Brain microvascular endothelial cell (primary cell): ENCODE data around the gene CTSE.

ENCODE experiments used
- DNase-seq: peaks from one replicate; pipeline ENCODE4 v3.0.0-alpha.2; 2020
- H3K27ac ChIP-seq: fragments of 250-450 bp; sonication (Bioruptor Pico); 2 replicates; pipeline ENCODE4 v1.5.1; 2020; ENCODE audit warnings: mild to moderate bottlenecking, moderate library complexity
- H3K27me3 ChIP-seq: fragments of 250-450 bp; sonication (Bioruptor Pico); replicated peaks from 2 replicates; pipeline ENCODE4 v1.5.1; 2020; ENCODE audit warnings: mild to moderate bottlenecking
- H3K36me3 ChIP-seq: fragments of 250-450 bp; sonication (Bioruptor Pico); replicated peaks from 2 replicates; pipeline ENCODE4 v1.5.1; 2020; ENCODE audit warnings: mild to moderate bottlenecking
- H3K4me3 ChIP-seq: 2 replicates; pipeline ENCODE4 v1.5.1; 2011; ENCODE audit warnings: low read depth, mild to moderate bottlenecking, control low read depth, low read length, moderate library complexity
- CTCF ChIP-seq: IDR thresholded peaks from 2 replicates; pipeline ENCODE4 v1.5.1; 2011; ENCODE audit warnings: low read depth, mild to moderate bottlenecking, moderate library complexity, low read length, control low read depth, inconsistent platforms; ENCODE audit errors: missing control alignments
- in situ Hi-C: cut with HindIII; loops from 2 replicates; pipeline ENCODE4 v1.10.0; 2017; ENCODE audit warnings: low sequenced_read_pairs, low pct_ligation_motif_present

The CTSE gene

GRCh38 chr1:206012086-206012859 is 11.4 kb downstream of the CTSE start:
- in situ Hi-C loops: no loop called here
- H3K36me3 ChIP-seq: no peaks in the 10 kb centered on the region
- no peak for DNase-seq
- no peaks in the 10 kb centered on the region for H3K27me3 ChIP-seq
- no peak overlapping the region for H3K27ac ChIP-seq
- H3K4me3 ChIP-seq: no peak overlapping the region
- no peak for TF ChIP-seq CTCF

GRCh38 chr1:206011057-206011456 is 12.6 kb downstream of the CTSE start:
- Histone ChIP-seq H3K27ac (no peak overlapping the region), H3K36me3 (no peaks in the 10 kb centered on the region), H3K4me3 (no peak overlapping the region), H3K27me3 (no peaks in the 10 kb centered on the region)
- no peak for DNase-seq
- in situ Hi-C loops: no loop called here
- no peak for TF ChIP-seq CTCF

- DNase-seq: no peak
- Histone ChIP-seq H3K27ac (no peak overlapping the region), H3K4me3 (no peak overlapping the region), H3K36me3 (no peaks in the 10 kb centered on the region), H3K27me3 (no peaks in the 10 kb centered on the region)
- no peak for TF ChIP-seq CTCF
- in situ Hi-C loops: no loop called here
Measured at GRCh38 chr1:206010060-206010459, 13.6 kb downstream of the CTSE start.

GRCh38 chr1:206006946-206007345 is 16.7 kb downstream of the CTSE start:
- H3K27ac ChIP-seq: no peak overlapping the region
- TF ChIP-seq CTCF: no peak
- in situ Hi-C loops: no loop called here
- DNase-seq: no peak
- no peaks in the 10 kb centered on the region for H3K36me3 ChIP-seq
- no peaks in the 10 kb centered on the region for H3K27me3 ChIP-seq
- H3K4me3 ChIP-seq: no peak overlapping the region

GRCh38 chr1:206005778-206006180 is 17.9 kb downstream of the CTSE start:
- Histone ChIP-seq H3K27ac (no peak overlapping the region), H3K4me3 (no peak overlapping the region), H3K27me3 (no peaks in the 10 kb centered on the region), H3K36me3 (no peaks in the 10 kb centered on the region)
- in situ Hi-C loops: no loop called here
- TF ChIP-seq CTCF: no peak
- DNase-seq: no peak

- no peak for TF ChIP-seq CTCF
Measured at GRCh38 chr1:206005234-206005633, 18.5 kb downstream of the CTSE start.

More at GRCh38 chr1:206005234-206005633, 18.5 kb downstream of the CTSE start:
- H3K27me3 ChIP-seq: no peaks in the 10 kb centered on the region
- in situ Hi-C loops: no loop called here
- H3K4me3 ChIP-seq: no peak overlapping the region
- no peaks in the 10 kb centered on the region for H3K36me3 ChIP-seq
- no peak for DNase-seq
- H3K27ac ChIP-seq: no peak overlapping the region
